Middle frontal gyrus (tissue), 1 donor: ENCODE results near the gene CAMKV.
A peak's percentile ranks its signal among the peaks of the same experiment; 100 is the strongest.
"Not testable (repeated sequence)": the region's sequence is repeated elsewhere in the genome, so short reads cannot be mapped to it uniquely, and the experiment has no call there.

Experiments used
- DNase-seq: peaks from one replicate; pipeline ENCODE4 v3.0.0-alpha.2; 2015; ENCODE audit warnings: low spot score; ENCODE audit errors: extremely low spot score

Gene CAMKV

DNA sequence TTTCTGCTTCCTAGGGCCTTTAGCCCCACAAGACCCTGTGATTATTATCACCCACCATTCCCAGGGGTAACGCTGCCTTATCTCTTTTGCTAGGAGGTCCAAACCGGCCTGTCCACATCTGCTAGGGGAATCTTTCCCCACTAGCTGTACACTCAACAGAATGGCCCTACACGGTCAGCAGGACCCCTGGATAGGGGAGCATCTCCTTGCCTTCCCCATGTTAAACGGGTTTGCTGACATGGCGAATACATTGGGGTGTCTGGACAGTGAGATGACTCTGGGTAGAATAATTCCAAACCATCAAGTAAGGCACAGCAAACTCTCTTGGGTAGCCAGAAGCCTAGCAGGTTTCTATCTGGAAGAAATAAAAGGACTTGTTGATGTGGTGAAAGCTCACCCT, 14.0 kb downstream of the CAMKV start:
- no peak for DNase-seq

DNA sequence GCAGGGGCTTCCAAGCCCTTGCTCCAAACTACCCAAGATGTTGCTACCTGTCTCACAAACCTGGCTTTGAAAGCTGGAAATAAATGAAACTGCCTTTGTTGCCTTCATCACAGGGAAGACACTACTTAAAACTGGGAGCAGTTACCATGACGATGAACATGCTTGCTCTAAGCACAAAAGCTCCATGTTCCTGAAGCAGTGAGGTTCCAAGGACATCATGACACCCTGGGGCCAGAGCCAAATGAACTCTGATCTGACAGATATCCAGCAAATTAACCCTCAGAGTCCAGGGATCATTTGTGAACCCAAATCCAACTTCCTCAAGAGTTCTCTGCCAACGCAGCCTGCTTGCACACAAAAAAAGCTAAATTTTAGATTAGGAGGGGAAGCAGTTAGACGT, 24.0 kb downstream of the CAMKV start:
- DNase-seq: no peak

DNA sequence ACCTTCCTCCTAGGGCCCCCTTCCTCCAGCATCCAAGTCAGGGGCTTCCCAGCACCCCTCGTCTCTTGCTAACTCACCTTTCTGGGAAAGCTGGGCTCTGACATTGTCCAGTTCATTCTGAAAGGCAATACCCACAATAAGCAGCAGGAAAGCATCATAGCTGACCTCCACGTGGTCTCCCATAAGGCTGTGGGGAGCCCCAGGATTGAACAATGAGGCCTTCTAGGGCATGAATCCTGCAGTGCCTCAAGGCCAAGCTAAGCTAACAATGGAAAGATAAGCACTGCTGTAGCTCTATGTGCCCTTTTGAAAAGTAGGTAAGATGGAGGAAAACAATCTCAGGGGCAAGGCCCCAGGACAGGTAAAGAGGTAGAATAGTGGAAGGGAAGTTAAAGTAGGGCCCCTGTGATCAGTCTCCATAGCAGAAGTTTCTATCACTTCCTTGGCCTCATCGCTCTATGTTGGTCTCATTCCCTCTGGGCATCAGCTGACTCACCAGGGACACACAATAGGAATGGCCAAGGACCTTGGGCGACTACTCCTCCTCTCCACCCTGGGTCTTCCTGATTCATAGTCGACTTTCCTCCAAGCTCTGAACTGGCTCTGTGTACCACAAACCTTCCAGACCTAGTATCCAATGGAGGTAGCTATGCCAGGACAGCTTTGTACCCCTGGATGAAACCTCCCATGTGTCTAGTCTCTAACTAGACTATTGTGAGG, 25.1 kb downstream of the CAMKV start:
- no peak for DNase-seq

DNA sequence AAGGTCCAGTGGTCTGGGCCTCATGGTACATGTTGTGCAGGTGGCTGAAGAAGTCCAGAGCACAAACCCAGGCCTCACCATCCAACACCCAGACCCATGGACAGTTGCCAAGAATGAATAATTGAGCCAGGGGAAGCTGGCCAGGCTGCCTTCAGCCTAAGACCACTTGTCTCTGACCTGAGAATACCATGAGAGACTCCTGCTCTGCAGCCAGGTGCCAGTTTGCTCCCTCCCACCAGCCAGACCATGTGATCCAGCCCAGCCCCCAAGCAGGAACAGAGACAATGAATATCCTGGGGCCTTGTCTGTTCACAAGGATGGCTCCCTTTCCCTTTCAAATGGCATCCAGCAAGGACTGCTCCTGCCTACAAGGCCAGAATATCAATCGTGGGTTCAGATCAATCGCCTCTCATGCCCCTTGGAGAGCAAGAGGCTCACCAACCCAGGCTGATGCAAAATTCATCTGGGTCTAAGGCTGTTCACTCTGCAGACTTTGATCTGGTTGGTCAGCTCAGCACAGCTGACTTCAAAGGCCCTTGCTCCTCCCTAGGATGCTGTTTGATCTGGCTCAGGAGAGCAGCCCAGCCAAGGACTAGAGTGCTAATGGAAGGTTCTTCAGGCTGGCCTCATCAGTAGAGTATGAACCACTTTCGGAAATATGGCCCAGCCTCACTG, 26.7 kb downstream of the CAMKV start:
- DNase-seq: no peak

DNA sequence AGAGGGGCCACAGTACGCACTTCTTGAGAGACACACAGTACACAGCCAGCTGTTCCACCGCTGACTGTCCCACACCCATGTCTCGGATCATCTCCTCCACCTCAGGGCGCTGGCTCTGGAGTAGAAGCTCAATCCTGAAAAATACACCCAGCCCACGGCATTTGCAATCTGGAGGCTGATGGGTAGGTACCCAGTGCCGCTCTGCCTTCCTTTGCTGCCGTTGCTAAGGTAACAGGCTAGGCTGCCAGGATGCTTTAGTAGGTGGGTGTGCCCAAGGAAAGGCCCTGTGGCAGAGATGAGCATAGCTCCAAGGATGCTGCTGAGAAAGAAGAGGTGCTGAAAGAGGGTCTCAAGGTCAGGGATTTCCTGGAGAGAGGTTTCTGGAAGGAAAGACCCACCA, 27.9 kb downstream of the CAMKV start:
- no peak for DNase-seq

DNA sequence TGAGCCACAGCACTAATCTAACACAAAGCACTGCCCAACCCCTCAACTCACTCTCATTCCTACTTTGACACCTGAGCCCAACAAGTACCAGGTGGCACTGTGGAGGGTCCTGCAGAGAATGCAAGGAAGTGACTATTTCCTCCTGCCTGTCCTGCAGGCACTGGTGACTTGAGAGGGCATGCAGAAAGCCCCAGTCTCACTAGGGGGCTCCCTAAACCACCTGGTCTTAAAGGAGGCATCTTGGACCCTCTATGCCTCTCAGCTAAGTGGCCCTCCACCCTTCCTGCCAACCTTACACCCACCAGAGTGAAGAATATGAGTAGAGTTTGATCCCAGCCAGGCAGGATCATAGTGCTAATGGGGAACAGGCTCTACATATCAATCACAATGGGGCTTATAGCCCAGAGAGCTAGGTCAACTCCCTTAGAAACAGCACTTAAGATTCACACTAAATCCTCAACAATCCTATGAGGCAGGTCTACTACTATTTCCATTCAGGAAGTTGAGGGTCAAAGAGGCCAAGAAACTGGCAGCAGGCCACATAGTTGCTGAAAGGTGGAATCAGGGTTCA, 28.5 kb downstream of the CAMKV start:
- DNase-seq: no peak

DNA sequence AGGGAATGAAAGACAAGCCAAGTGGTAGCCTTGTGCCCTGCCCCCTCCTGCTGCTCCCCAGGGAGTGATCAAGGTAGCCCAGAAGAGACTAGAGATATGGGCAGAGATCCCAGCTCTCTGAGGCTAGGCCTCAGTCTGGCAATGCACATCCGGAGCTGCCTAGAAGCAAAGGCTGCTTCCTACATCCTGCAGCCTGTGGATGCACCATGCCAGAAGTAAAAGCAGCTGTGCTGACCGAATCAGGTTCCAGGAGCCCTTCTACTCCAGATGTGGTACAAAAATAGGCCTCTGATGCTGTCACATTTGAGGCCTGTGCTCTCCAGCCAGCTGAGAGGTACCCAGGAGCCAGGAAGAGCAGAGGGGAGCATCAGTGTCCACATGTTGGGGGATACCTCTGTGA, 29.3 kb downstream of the CAMKV start:
- no peak for DNase-seq

DNA sequence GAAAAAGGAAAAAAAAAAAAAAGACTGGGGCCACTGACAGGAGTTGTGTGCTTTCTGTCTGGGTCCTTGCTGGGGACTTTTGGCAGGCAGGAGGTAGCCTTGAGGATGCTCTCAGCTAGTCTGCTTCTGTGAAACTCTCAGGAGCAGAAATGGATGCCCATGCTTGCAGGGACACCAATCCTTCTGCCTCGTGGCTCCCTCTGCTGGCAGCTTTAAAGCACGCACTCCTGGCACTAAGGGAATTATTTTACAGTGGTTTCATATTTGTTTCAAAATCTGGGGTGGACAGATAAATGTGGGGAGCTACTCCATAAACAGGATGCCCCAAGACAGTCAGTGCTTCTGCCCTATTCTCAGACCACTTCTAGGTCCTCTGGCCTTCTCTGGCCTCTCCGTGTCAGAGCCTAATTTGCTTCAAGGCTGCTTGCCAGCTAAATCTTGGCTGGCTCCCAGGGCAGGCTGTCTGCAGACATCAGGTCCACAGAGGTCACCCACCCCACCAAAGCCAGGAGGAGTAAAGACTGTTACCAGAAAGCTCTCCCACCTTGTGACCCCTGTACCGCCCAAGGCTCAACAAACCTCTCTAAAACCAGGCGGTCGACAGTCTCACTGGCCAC, 30.4 kb downstream of the CAMKV start:
- DNase-seq: peak; percentile 83

DNA sequence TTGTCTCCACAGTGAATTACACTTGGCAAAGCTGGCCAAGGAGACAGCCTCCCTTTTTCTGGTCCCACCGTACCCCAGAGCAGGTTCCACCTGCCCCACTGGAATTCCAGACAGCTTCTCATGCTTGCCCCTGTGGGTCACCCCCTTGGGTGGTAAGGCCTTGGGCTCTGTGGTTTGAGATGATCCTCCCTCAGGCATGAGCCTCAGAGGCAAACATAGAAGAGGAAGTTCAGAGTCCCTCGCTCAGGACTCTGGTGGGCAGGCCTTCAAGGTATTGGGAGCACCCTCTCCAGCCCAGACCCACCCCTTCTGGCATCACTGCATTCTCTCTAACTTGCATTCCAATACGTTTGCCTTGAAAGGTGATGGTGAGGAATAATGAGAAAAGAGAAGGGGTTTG, 38.4 kb downstream of the CAMKV start:
- no peak for DNase-seq

DNA sequence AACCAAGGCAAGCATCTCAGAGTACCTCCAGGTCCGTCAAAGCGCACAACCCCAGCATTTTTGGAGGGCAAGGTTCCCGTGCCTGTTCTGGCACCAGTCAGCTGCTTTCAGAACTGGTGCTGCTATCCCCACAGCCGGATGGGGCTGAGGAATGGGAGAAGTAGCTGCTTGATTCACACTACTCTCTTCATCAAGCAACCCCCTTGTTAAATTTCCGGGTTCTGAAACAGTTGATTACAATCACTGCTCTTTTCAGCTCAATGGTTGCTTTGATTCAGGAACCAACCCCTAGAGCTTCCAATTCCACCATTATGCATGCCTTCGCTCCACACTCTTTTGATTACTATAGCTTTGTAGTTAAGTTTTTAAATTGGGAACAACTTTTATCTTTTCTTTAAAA, 43.7 kb downstream of the CAMKV start:
- no peak for DNase-seq

DNA sequence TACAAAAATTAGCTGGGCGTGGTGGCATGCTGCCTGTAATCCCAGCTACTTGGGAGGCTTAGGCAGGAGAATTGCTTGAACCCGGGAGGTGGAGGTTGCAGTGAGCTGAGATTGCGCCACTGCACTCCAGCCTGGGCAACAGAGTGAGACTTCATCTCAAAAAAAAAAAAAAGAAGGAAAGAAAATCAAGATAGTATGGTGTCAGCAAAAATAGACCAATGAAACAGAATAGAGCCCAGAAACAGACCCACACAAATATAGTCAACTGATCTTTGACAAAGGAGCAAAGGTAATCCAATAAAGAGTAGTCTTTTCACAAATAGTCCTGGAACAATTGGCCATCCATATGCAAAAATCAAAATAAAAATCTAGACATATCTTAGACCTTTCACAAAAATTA, 46.6 kb downstream of the CAMKV start:
- DNase-seq: not testable (repeated sequence)

DNA sequence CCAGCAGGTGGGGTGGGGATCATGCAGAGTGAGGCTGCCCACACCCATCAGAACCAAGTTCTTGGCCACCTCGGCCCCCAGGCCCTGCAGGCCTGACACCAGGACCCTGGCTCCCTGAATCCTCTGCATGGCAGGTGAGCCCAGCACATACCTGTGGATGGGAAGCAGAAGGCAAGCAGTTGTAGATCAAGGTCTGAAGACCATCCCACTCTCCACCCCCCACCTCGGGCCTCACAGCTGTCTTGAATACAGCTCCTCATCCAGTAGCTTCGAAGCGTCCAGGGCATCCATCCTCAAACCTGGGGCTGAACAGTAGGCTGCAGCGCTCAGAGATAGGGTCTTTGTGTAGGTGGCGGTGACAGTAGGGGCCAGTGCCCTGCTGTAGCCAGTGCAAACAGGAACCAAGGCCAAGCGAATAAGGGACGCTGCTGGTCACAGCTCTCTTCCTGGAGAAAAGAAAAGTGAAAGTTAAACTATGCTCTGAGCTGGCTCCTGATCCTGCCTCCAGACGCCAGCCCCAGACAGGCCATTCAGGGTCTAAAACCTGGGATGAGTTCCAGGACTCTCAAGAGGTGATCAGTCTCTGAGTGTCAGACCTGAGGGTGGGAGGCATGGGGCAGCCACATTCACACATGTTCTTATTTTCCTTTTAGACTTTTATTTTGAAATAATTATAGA, 56.1 kb downstream of the CAMKV start, which contains the start of gene UBA7:
TSS of gene UBA7 (minus strand) at position 457 of the 678 bp plus-strand sequence. CDS start at position 291, 166 bp downstream.
- DNase-seq: no peak

DNA sequence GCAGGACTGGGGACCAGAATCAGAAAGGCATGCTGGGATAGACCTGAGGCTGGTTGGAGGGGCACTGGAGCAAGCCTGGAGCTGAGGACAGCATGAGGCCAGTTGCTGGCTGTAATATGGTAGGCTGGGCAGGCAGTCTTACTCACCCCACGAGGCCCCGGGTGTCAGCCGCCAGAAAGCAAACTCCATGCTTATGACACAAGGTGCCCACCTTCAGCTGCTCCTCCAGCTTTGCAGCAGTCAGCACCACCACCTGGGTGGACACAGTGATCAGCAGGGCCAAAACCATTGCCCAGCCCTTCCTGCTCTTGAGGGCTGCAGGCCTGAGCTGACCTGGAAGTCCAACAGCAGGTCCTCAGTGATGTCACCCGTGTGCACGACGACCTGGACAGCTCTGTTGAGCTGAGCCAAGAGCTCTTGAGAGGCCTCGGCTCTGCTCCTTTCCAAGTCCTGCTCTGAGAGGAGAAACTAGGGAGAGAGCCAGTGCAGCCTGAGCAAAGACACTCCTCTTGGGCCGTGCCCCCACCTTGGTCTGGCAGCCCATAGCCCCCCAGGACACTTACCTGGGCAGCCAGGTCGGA, 56.7 kb downstream of the CAMKV start:
- DNase-seq: no peak
